HG03066 (cell line): Measurements from ENCODE around the gene STAT6.

ENCODE experiments used
- ATAC-seq: cut with Tn5 transposase; IDR thresholded peaks from one replicate; pipeline ENCODE4 v1.9.1; 2021; ENCODE audit warnings: low read depth; ENCODE audit not compliant: unreplicated experiment

Gene STAT6

GRCh38 chr12:57106021-57106708 is 5.0 kb downstream of the STAT6 start:
- no peak for ATAC-seq

DNA sequence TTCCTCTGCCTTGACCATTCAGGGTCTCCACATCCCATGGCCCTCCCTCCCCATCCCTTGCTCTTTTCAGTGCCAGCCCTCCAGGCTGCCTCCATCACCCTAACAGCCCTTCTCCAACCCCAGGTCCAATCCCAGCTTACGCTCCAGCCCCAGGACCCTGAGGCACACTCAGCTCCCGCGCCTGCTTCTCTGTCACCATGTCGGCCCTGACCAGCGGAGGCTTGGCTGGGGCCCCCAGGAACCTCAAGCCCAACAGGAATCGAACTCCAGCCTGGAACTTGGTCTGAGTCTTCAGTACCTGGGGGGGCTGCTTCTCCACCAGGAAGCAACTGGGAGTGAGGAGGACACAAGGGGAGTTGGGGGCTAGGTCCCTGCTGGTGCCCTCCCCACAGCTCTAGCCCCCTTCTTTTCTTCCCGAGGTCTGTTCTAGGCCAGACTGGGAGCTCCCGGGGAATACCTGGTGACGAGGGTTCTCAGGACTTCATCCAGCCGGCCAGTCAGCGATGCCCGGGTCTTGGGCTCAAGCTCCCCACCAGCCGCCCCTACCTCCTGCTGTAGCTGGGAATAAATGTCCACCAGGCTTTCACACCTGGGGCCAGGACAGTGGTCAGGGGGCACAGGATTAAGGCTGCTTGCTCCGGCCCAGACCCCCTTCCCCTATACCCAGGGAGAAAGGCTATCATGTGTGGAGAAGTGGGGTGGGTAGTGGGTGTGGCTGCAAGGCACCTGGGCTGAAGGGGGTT is 6.0 kb downstream of the STAT6 start:
- ATAC-seq, result no peak

DNA sequence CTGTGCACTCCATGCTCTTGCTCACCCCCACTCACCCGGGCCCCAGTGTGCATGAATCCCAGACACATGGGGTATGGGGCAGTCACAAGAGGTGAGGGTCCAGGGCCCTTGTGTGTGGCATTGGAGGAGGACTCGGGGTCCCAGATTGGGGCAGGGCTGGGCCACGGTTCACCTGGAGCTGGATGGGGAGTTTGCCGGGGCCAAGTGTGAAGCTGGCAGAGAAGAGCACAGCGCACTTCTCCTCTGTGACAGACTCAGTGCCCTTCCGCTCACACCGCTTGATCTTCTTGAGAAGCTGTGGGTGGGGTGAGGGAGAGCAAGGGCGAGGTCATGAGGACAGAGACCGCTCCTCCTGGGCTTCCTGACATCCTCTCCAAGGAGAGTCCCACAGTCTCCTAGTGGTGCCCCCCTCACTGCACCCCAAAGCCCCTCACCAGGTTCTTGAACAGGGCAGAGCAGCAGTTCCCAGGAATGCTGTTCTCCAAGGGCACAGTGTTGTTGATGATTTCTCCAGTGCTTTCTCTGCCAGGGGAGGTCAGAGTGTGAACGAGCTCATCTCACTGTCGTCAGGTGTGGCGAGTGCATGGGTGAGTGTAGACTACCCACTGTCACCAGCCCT is 6.8 kb downstream of the STAT6 start:
- ATAC-seq, result no peak

DNA sequence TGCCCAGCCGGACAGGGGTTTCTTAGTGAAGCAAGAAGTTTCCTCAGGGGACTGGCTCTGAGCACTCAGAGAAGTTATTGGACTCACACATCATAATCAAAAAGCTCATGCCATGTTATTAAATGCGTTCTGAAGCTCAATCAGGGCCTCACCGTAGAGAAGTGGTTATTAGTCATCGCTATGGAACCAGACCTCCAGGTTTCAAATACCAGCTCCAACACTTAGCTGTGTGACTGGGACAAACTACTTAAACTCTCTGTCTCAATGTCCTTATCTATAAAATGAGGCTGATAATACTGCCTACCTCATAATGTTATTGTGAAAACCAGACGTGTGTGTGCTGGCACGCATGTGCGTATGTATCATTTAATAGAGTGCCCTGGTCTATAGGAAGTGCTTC is 7.3 kb downstream of the STAT6 start:
- ATAC-seq, result no peak

- ATAC-seq, result no peak
Observed at GRCh38 chr12:57101892-57102695, 9.1 kb downstream of the STAT6 start.

DNA sequence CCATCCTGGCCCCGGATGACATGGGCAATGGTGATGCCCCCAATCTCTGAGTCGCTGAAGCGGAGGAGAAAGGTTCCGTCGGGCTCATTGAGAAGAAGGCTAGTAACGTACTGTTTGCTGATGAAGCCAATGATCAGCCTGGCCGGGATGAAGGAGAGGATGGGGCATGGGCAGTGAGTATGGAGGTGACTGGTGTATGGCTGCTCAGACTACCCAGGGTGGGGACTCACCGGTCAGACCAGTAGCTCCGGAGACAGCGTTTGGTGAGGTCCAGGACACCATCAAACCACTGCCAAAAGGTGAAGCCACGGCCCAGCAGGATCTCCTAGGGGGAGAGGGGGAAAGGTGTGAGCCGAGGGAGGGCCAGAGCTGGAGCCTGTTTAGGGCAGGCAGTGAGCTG is 11.4 kb downstream of the STAT6 start:
- no peak for ATAC-seq

GRCh38 chr12:57099047-57099714 is 12.0 kb downstream of the STAT6 start:
- ATAC-seq, result no peak

DNA sequence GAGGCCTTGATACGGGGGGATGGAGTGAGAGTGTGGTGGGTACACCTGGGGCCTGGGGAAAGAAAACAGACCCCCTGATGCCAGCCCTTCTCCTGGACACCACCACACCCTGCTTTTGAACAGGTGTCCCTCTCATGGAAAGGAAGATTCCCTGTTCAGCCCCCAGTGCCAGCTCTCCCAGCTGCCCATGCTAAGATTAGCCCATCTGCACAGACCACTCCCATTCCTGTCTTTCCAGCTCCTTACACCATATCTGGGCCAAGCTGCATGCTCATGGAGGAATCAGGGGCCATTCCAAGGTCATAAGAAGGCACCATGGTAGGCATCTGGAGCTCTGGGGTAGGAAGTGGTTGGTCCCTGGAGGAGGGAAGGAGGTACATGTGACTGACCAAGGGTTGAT is 12.6 kb downstream of the STAT6 start:
- no peak for ATAC-seq

- no peak for ATAC-seq
Observed at GRCh38 chr12:57097554-57097835, 13.7 kb downstream of the STAT6 start.

GRCh38 chr12:57096748-57097553 is 14.2 kb downstream of the STAT6 start:
- ATAC-seq, result no peak

DNA sequence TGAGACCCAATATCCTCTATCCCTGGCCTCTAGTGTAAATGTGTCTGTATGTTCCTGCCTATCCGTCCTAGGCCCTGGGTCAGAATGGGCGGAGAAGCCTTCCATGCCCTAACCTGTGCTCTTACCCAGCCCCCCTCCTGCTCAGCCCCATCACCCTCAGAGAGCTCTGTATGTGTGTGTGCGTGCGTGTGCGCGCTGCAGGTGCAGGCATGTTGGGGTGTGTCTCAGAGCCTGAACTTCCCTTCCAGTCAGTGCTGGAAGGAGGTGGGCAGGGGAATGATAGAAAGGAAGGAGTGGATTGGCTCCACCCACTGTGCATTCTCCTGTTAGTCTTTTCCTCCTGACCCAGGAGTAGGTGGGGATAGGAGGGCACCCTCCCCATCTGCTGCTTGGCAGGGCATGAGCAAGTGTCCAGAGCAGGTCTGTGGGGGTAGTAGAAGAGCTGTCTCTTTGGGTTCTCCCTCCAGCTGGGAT is 15.0 kb downstream of the STAT6 start:
- no peak for ATAC-seq

GRCh38 chr12:57095440-57095839 is 15.7 kb downstream of the STAT6 start:
- no peak for ATAC-seq

GRCh38 chr12:57094208-57095160 is 16.7 kb downstream of the STAT6 start:
- ATAC-seq, result no peak

DNA sequence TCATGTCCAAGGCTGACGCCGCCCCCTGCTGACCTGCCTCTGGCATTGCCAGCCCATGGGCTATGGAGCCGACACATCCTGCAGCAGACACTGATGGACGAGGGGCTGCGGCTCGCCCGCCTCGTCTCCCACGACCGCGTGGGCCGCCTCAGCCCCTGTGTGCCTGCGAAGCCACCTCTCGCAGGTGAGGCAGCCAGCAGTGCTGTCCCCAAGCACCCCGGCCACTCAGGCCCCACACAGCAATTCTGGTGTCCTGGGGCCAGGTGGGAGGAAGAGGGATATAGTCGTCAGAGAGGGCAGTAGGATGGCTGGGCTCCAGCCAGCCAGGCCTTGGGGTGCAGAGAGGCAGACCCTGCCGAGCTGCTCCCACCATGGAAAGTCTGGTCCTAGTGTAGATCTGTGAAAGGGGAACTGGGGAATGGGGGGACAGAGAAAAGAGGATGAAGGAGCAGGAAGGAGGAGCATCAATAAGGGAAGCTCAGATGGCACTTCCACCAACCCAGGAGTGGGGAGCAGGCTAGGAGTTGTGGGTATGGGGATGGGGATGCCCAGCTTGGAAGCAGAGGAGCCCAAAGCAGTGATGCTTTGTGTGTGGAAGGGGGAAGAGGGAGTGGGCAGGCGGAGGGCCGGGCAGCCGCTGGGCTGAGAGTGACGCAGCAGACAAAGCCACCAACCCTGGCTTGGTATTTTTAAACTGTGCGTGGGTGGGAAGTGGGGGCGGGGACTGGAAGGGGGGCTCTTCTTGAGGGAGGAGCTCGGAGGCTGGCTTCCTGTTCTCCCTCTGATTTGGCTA is 17.6 kb downstream of the STAT6 start:
- ATAC-seq, result no peak

DNA sequence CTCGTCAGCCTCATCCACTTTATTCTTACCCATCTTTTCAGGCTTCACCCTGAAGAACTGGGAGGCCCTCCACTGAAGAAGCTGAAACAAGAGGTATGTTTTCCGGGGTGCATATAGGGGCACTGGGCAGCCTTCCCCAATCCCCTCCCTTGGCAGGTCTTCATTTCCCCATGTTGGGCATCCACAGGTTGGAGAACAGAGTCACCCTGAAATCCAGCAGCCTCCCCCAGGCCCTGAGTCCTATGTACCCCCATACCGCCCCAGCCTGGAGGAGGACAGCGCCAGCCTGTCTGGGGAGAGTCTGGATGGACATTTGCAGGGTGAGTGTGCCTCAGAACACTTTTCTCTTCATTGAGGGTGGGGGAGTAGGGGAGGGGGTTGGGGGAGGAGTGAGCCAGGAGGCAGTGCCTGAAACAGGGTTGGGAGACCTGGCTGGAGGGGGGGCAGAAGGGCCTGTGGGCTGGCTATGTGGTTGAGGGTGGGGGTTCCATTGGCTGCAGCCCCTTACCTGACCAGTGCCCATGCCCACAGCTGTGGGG is 18.2 kb downstream of the STAT6 start:
- ATAC-seq, result no peak

GRCh38 chr12:57092529-57092862 is 18.7 kb downstream of the STAT6 start:
- no peak for ATAC-seq

GRCh38 chr12:57091638-57092528 is 19.3 kb downstream of the STAT6 start:
- ATAC-seq, result no peak
